Measurements from ENCODE around the gene INSRR. TPM values are rescaled to one million over a fixed set of nuclear protein-coding genes. Genes with fewer than 3 reads are reported as not detected.

The INSRR gene
- total RNA-seq, 1 experiment from 2014 or later = not detected

DNA sequence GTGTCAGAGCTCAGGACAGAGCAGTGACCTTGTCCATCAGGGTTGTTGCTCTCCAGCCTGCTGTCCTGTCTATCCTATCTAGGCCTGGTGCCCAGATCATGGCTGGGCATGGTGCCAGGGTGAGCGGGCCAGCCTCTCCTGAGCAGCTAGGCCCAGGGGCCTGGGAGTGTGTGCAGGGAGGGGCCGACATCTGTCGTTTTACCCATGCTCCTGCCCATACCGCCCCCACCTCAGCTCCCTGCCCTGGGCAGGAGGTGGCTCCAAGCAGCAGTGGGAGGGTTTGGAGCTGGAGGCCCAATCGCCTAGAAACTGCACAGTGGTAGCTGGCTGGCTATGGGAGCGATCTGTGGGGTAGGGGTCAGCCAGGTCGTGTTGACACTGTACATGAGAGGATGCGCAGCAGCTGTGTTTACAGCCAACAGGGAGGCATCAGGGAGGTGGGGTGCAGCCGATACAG is 6.5 kb downstream of the INSRR start:
- no peak for DNase-seq (ENCODE audit: low read depth)

DNA sequence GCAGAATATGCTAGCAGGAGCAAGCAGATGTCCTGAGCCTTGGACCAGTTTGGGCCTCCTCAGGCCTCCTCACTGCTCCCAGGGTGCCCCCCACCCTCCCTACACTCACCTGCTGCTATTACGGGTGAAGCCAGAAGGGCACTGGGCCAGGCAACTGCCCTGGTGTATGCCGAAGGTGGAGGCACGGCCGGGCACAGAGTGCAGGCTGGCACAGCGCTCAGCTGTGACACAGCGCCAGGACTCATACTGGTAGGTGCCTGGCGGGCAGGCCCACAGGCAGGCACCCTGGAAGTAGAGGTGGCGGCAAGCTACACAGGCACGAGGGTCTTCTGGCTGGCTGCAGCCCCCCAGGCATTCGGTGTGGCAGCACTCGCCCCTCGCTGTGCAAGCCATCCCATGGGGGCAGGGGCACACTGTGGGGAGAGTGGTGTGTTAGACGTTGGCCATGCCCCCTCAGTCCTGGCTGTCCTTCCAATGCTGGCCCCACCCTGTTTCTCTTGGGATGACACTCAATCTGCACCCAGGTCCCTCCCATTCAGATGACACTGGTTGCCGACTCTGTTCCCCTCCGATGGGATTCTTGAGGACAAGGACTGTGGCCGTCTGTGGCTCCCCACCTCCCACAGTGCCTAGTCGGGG is 7.0 kb downstream of the INSRR start:
- DNase-seq (ENCODE audit: low read depth) = no peak

DNA sequence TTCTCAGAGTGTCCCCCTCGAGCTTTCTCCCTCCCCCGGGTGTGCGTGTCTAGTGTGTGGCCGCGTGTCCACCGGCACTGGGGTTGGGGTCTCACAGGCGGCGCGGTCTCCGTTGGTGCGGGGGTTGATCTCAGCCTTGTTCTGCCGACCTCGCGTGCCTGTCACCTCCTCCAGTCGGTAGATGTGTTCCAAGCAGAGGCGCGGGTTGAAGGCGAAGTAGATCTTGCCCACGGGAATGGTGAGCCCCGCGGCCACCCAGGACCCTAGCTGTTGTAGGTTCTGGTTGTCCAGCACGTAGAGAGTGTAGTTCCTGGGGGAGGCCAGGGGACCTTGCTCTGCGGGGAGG is 9.8 kb downstream of the INSRR start:
- DNase-seq (ENCODE audit: low read depth) = no peak

DNA sequence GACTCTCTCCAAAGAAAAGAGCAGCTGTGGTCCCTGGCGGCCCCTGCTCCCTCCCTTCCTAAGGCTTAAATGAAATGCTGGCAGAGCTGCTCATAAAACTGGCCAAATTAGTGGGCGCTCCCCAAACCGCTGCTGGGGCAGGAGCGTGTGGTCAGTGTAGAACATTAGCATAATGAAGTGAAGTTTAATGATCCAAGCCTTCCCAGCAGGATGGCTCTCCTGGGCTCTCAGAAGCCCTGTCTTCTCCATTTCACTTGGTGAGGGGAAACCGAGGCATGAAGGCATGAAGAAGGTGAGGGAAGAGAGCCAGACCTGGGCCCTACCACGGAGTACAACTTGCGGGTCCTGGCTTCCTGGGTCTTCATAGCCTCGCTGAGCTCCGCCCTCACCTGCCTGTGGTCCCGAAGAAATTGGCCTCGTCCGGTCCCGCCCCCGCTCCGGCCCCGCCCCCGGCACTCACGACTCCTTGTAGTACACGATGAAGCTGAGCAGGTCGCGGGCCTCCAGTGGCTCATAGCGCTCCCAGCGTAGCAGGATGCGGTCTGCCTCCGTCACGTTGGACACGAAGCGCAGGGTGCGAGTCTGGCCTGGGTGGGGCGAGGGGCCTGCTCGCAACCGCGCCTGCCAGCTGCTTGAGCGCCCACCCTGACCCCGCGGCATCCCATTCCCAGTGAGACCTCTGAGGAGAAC is 10.3 kb downstream of the INSRR start:
- no peak for DNase-seq (ENCODE audit: low read depth)

DNA sequence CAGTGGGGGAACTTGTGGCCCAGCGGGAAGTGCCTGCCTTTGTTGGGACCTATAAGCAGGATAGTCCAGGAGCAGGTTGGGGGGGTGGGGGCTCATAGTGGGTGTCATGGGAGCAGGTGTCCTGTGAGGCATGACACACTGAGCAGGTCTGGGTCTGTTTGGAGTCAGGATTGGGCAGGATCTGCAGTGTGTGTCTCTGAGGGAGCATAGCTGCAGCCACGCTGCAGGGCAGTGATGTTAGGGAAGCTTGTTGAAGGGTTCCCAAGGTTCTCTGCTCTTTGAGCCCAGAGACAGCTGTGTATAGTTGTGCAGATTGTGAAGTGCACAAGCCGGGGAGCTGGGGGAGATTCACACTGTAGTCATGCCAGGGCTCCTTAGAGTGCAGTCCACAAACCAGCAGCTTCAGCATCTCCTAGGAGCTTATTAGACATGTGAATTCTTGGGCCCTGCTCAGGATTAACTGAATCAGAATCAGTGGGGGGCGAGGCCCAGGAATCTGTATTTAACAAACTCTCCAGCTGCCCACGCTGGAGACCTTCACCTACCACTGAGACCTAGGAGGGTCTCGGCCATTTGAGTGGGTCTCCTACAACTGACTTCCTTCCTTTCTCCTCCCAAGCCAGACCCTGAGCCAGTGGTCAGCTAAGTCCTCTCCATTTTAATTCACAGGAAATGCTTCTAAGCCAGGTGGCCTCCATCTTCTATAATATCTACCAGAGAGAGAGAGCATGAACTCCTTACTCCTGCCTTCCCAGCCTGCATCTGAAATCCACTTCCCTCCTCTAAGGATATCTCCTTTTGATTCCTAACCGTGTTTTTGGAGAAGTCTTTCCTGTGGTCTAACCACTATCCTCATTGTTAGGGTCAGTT is 11.1 kb downstream of the INSRR start:
- DNase-seq (ENCODE audit: low read depth) = no peak

DNA sequence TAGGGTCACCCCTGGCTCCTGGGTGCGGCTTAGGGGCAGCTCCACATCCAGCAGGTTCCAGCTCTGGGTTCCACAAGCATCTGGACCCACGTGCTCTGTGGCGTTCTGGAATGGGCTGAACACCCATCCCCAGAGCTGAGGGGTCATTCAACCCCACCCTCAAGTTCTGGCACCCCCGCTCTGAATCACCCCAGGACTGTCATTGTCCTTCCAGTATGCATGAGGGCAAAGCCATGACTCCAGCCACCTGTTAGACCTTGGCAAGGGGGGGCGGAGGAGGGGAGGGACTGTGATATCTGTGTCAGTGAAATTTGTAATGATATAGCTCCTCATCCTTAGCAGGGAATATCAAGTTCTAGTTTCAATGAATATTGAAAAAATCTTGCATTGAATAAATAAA is 12.3 kb downstream of the INSRR start:
- DNase-seq (ENCODE audit: low read depth) = no peak

DNA sequence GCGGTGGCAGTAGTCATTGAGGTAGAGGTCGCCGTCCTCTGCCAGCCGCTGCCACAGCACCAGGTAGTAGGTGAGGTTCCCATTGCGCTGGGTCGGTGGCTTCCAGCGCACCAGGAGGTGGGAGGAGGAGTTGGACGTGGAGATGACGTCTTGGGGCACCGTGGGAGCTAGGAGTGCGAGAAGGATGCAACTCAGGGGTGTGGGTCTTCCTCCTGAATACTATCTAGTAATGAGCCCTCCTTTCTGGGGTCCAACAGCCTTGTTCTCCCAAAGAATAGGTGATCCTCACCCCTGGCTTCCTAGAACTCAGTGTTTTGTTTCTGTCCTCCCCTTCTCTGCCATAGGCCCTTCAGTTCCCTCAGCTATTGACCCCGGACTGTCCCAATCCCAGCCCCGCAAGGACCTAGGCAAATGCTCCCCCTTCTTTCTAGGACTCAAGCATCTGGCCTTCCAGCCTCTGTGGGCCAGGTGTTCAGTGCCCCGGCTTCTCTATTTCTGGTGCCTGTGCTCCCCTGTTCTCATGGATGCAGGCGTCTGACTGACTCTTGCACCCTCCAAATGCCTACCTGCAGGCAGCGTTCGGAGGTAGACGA is 12.9 kb downstream of the INSRR start:
- DNase-seq (ENCODE audit: low read depth) = no peak

DNA sequence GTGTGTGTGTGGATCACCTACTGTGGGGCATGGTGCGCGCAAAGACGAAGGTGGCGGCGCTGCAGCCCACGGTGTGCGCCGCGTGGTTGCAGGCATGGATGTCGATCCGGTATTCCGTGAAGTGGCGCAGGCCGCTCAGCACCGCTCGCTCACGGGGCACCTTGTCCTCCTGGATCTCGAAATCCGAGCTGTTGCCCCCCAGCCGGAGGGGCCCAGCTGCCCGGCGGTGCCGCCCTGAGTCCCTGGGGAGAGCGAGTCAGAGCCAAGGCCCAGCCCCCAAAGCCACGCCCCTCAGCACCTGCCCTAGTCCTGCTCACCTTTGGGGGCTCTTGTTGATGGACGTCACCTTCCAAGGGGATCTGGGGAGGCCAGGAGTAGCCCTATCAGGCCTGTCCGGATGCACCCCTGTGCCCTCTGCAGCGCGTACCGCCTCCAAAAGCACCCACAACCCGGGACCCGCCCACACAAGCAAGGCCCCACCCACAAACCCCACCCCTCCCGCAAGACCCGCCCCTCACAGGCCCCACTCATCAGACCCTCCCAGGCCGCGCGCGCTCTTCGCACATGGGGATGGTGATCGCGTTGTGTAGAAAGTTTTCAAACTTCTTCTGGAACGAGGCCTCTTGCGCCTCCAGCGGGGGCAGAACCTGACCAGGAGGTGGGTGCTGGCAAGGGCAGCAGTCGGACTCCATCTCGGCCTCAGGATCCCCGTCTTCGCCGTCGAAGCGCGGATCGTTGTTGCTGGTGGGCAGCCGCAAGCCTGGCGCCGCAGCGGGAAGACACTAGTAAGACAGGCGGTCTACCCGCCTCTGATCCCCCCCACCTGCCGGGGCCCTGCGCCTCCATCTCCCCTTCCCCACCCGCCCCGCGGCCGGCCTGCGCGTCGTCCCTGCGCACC is 13.6 kb downstream of the INSRR start:
- no peak for DNase-seq (ENCODE audit: low read depth)

DNA sequence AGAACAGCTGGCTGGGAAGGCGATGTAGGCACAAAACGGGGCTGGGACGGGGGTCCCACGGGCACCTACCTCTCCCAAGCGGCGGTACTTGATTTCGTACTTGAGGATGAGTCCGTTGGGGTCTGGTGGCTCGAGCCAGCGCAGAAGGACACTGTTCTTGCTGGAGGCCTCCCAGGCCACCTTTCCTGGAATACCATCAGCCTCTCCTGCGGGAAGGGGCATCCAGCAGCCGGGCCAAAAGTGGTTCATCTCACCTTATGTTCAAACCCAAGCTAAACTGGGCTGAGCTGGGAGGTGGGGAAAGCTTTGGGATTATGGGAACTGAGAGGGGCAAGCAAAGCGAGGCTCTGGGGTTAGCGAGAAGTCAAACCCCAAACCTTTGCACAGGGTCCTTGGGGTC is 14.3 kb downstream of the INSRR start:
- no peak for DNase-seq (ENCODE audit: low read depth)

DNA sequence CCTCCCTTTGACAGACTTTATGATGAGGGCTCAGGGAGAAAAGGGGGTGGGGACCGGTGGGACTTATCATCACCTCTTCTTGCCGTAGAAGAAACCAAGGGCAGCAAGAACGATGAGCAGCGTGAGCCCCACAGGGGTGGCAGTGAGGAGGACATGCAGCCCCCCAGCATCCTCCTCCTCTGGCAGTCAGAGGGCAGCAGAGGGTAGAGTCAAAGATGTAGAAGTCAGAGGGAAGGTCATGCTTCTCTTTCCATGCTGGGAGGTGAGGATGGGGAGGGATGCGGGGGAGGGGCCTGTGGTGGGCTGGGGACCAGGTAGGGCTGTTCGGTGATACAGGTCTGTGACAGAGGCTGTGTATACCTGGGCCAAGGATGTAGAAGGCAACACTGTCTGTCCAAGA is 14.8 kb downstream of the INSRR start:
- no peak for DNase-seq (ENCODE audit: low read depth)

DNA sequence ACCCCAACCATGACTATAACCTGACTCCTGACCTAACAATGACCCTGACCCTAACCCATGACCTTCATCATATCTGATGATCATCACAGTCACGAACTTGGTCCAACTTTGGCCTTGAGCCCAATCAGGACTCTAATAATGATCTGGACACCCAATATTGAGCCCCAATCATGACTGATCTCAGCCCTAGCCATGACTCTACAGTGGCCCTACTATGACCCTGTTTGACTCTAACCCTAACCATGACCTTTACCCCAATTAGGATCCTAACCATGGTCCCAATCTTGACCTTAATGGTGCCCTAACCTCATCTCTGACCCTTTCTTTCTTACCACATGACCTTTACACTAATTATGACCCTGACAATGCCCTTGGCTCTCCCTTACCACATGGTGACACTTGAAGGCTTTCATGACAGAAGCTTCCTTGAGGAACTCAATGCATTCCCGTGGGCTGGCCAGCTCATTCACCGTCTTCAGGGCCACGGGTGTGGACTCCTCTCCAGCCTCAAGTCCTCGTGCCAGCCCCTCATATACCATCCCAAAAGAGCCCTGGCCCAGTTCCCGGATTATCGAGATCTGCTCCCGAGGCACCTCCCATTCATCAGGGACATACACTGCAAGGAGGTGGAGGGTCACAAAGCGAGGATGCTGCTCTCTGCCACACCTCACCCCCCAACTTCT is 16.2 kb downstream of the INSRR start:
- DNase-seq (ENCODE audit: low read depth) = no peak

DNA sequence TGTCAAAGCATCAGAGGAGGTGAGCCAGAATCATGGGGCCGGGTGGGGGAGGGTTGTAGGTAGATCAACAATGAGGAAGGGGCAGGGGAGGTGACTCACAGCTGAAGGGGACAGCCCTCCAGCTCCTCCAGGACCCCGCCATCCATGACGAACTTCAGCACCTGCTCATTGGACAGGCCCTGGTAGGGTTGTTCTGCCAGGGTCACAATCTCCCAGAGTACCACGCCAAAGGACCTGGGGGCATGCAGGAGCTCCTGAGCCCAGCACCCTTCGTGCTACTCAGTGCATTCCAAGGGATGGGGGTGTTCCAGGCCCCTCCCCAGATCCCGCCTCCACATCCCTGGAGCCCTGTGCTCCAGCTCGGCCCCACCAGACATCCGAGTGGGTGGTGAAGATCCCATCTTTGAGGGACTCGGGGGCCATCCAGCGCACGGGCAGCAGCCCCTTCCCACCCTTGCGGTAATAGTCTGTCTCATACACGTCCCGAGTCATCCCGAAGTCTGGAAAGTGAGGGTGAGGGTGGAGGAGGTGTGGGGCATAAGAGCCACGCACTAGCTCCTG is 17.5 kb downstream of the INSRR start:
- DNase-seq (ENCODE audit: low read depth) = no peak

DNA sequence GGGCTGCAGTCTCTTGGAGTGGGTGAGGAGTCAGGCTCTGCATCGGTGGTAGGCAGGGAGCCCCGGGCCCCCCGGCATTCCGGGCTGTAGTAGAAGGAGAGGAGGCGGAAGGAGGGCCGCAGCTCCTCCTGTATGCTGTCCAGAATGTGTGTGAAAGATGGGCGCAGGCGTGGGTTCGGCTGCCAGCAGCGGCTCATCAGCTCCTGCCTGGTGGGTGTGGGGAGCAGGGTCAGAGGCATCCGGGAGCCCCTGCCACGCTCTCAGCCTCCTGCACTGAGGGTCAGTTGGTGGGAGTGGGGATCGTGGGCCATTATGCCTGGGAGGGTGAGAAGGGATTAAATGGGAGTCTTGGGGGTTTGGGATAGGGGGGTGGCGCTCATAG is 18.0 kb downstream of the INSRR start:
- no peak for DNase-seq (ENCODE audit: low read depth)

DNA sequence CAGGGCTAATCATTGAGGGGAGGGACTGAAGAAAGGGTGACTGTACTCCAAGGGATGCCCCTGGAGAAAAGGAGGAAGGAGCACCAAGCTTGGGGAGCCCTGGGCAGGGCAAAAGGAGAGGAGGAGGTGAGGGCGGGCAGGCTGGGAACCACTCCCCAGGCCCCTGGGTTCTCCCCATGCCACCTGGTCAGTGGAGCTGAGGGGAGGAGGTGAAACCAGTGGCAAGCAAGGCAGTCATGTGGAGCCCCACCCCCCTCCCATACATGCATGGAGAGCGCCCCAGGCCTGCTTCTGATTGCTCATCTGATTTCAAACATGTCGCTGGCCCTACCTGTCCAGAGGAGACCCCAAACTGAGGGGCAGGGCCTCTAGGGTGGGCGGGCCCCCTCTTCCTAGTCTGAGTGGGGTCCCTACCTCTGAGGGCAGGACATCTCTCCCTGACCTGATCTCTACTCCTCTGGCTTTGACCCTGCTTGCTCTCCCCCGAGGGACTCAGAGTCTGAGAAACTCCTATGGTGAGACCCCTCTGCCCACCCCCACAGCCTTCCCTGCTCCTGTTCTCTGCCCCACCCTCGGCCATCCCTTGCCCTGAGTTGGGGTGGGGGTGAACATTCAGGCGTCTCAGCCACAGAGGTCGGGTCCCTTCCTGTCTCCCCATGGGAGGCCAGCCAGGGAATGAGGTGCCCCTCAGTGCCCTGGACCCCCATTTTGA is 18.6 kb downstream of the INSRR start:
- DNase-seq (ENCODE audit: low read depth) = no peak

DNA sequence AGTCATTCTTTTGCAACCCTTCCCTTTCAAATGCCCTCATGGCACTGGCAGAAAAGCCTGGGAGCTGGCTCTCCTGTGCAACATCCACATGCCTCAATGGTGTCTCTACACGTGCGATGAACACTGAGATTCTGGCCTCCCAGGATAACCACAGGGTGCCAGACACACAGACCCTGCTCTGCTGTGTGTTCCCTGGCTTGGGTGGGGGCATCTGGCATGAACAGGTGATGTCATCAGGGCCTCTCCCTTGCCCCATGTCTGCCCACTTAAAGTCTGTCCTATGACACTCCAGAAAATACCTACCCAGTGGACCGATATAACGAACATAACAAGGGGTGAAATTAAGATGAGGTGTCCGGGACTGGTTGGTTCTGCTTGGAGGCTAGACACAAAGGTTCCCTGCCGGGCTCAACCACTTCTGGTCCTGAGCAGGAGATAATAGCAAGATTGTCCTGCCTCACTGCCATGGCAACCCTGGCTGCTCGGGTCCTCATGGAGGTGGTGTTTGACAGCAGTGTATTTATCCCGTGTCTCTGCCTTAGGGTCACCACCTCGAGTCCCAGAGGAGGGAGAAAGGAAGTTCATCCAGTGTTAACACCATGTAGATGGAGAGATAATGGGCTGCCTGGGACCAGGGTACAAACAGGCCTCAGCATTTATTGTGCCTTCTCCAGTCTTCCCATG is 19.3 kb downstream of the INSRR start:
- DNase-seq (ENCODE audit: low read depth) = no peak

DNA sequence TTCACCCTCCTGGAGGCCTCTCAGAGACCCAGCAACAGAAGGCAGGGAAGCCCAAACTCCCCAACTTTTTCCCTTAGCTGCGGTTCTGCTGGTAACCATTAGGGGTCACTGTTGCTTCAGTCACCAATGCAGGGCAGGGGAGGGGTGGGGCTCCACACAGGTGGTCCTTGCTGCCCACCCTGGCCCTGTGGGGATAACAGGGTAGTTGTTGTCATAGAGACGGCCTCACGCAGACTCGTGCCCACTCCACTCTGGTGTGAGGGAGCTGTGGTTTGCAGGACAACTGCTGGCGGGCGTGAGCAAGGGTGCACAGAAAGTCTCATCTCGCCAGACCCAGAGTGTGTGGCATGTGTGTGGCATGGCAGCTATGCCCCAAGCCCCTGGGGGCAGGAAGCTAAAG is 19.9 kb downstream of the INSRR start:
- no peak for DNase-seq (ENCODE audit: low read depth)

DNA sequence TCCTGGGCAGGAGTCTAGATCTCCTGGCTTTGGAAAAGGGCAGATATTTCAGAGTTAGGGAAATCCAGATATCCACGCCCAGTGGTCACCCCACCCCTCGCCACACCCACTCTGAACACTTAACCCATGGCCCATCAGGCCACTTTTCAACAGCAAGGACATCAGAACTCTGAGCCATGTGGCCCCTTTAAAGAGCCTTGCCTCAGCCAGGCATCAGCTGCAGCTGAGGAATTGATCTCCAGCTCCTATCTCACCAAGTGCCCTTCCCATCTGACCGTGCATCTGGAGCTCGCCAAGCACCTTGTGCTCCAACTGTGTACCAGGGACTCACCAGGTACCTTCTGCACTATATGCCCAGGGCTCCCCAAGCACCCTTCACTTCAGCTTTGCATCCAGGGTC is 22.0 kb downstream of the INSRR start:
- no peak for DNase-seq (ENCODE audit: low read depth)

DNA sequence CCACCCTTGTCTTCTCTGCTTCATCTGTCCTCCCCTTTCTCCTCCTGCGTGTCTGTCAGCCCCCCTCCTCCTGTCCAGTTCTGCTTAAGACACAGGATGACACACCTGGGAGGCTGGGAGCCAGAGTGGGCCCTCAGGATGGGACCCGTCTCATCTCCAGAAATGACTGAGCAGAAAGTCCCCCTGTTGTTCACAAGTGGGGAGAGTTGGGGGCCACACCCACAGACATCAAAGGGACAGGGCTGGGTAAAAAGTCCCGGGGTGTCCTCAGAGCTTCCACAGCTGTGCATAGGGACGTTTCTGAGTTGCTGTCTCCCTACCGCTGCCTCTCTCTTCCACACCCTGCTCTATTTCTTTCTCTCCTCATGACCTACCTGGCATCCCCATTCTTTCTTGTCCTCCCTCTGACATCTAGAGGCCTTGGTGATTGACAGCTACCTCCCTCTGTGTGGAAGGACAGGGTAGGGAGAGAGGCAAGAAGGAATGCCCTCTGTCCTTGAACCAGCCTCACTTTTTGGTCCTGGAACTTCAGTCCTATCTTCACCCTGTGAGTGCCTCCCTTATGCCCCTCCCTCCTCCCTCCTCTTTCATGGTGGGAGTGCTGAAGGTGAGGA is 22.8 kb downstream of the INSRR start:
- no peak for DNase-seq (ENCODE audit: low read depth)
